ENCODE data around the gene CASP1.

CASP1 gene

GRCh38 chr11:104991994-104992393 lies 43.0 kb downstream of the CASP1 start:
- POLR2A ChIA-PET: no interaction called here
- H3K9me3 ChIP-seq (ENCODE audit: control extremely low read depth in 1 of 5, control insufficient read depth in 4 of 5, insufficient read depth in 2 of 5, low read depth in 1 of 5, low read length in 4 of 5): peaks cover 0 to 3% (median 0%) of the 10 kb centered on the region in 5 experiments
- H3K4me1 ChIP-seq (ENCODE audit: control extremely low read depth in 1 of 4, control insufficient read depth in 4 of 4, insufficient read depth in 4 of 4, low read length in 3 of 4): no peaks in the 10 kb centered on the region
- 100% methylated on average over 3 of the region's 4 CpGs for whole genome bisulfite sequencing (ENCODE audit: insufficient coverage)
- H3K4me3 ChIP-seq (ENCODE audit: control insufficient read depth in 1 of 7, extremely low read depth in 1 of 7, insufficient read depth in 4 of 7, low read depth in 2 of 7, low read length in 6 of 7): no peak overlapping the region
- no peak overlapping the region for H3K27ac ChIP-seq (ENCODE audit: insufficient read depth in 1 of 2, low read depth in 1 of 2, low read length in 2 of 2, poor library complexity in 1 of 2, severe bottlenecking in 2 of 2)
- no peak for DNase-seq
- CTCF ChIA-PET: no interaction called here
- H3K27me3 ChIP-seq (replicated peaks in 2 of 5; ENCODE audit: control insufficient read depth in 4 of 5, insufficient read depth in 5 of 5, low read length in 4 of 5): no peaks in the 10 kb centered on the region
- no peaks in the 10 kb centered on the region for H3K36me3 ChIP-seq (ENCODE audit: control insufficient read depth in 4 of 4, insufficient read depth in 4 of 4, low read length in 3 of 4)

- DNase-seq: no peak
- WGBS (ENCODE audit: insufficient coverage): 100% methylated on average over 1 of the region's 3 CpGs
- Histone ChIP-seq H3K4me3 (ENCODE audit: control insufficient read depth in 1 of 7, extremely low read depth in 1 of 7, insufficient read depth in 4 of 7, low read depth in 2 of 7, low read length in 6 of 7) (no peak overlapping the region), H3K4me1 (ENCODE audit: control extremely low read depth in 1 of 4, control insufficient read depth in 4 of 4, insufficient read depth in 4 of 4, low read length in 3 of 4) (no peaks in the 10 kb centered on the region), H3K27ac (ENCODE audit: insufficient read depth in 1 of 2, low read depth in 1 of 2, low read length in 2 of 2, poor library complexity in 1 of 2, severe bottlenecking in 2 of 2) (no peak overlapping the region), H3K9me3 (ENCODE audit: control extremely low read depth in 1 of 5, control insufficient read depth in 4 of 5, insufficient read depth in 2 of 5, low read depth in 1 of 5, low read length in 4 of 5) (peaks cover 0 to 3% (median 0%) of the 10 kb centered on the region in 5 experiments), H3K36me3 (ENCODE audit: control insufficient read depth in 4 of 4, insufficient read depth in 4 of 4, low read length in 3 of 4) (no peaks in the 10 kb centered on the region), H3K27me3 (replicated peaks in 2 of 5; ENCODE audit: control insufficient read depth in 4 of 5, insufficient read depth in 5 of 5, low read length in 4 of 5) (no peaks in the 10 kb centered on the region)
- ChIA-PET CTCF (no interaction called here), POLR2A (no interaction called here)
Observed at GRCh38 chr11:104984808-104985207, 50.1 kb downstream of the CASP1 start.

GRCh38 chr11:104979839-104980238 lies 55.1 kb downstream of the CASP1 start:
- CTCF ChIA-PET: no interaction called here
- H3K9me3 ChIP-seq (ENCODE audit: control extremely low read depth in 1 of 5, control insufficient read depth in 4 of 5, insufficient read depth in 2 of 5, low read depth in 1 of 5, low read length in 4 of 5): peaks cover 0 to 4% (median 0%) of the 10 kb centered on the region in 5 experiments
- WGBS (ENCODE audit: insufficient coverage): 100% methylated on average over 1 of the region's 1 CpG
- H3K36me3 ChIP-seq (ENCODE audit: control insufficient read depth in 4 of 4, insufficient read depth in 4 of 4, low read length in 3 of 4): no peaks in the 10 kb centered on the region
- POLR2A ChIA-PET: no interaction called here
- no peaks in the 10 kb centered on the region for H3K27me3 ChIP-seq (replicated peaks in 2 of 5; ENCODE audit: control insufficient read depth in 4 of 5, insufficient read depth in 5 of 5, low read length in 4 of 5)
- H3K4me3 ChIP-seq (ENCODE audit: control insufficient read depth in 1 of 7, extremely low read depth in 1 of 7, insufficient read depth in 4 of 7, low read depth in 2 of 7, low read length in 6 of 7): no peak overlapping the region
- no peak overlapping the region for H3K27ac ChIP-seq (ENCODE audit: insufficient read depth in 1 of 2, low read depth in 1 of 2, low read length in 2 of 2, poor library complexity in 1 of 2, severe bottlenecking in 2 of 2)
- H3K4me1 ChIP-seq (ENCODE audit: control extremely low read depth in 1 of 4, control insufficient read depth in 4 of 4, insufficient read depth in 4 of 4, low read length in 3 of 4): no peaks in the 10 kb centered on the region
- DNase-seq: no peak

Measured in common myeloid progenitor, CD34-positive (primary cell).